ENCODE data around the gene L3MBTL4. TPM values are rescaled to one million over a fixed set of nuclear protein-coding genes. Genes with fewer than 3 reads are reported as not detected.

The L3MBTL4 gene
- total RNA-seq, 2 experiments from 2014 or later = 0.20 TPM; not detected in 1

DNA sequence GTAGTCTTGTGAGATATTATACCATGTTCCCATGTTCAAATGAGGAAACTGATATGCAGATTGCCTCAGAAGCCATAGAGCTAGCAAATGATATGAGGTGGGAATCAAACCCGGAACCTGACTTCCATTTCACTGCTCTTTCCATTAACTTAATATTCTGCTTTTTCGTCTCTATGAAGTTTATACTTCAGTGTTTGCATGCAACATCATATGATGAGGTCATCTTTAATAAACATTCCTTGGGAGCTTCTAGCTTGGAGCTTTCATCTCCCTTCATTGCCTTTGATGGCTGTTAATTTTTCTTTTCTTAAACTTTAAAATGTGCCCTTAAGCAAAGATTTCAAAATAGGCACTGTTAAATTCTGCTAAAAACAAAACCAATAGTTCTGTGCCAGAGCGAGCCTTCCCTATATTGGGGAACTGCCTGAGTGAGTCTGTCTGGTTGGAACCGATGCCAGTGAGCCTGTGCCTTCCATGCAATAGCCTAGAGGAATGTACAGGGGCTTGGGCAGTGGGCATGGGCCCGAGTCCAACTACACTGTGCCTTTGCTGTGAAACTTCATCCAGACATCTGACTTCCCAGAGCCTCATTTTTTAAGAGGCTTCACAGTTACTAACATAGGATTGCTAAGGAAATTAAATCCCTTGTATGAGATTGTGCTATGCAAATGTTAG is 428.3 kb downstream of the L3MBTL4 start:
- CTCF ChIA-PET = no interaction called here

DNA sequence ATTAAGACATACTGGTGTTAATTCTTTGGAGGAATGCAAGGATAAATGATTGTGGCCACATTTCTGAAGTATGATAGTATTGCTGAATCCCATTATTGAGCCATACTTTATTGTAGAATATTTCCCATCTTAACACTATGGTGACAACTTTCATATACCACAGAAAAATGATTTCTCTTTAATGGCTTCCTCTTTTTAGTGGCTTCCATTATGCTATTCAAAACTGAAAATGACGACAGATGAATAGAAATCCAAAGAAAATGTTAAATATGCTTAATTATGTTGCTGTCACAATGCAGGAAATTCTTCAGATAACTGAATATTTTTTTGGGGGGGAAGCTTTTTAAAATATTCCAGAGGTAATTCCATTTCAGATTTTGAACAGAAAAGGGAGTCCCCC is 430.5 kb downstream of the L3MBTL4 start:
- Mint-ChIP-seq H3K27ac (no peak overlapping the region), H3K9me3 (no peaks in the 10 kb centered on the region), H3K4me1 (no peaks in the 10 kb centered on the region), H3K4me3 (no peak overlapping the region), H3K27me3 (no peaks in the 10 kb centered on the region), H3K36me3 (ENCODE audit: low read depth) (no peaks in the 10 kb centered on the region)
- CTCF ChIA-PET = no interaction called here
- POLR2A ChIA-PET = no interaction called here
- DNase-seq = no peak

More for the DNA sequence above, 428.3 kb downstream of the L3MBTL4 start:
- H3K4me1 Mint-ChIP-seq = no peaks in the 10 kb centered on the region
- no peak overlapping the region for H3K4me3 Mint-ChIP-seq
- H3K27ac Mint-ChIP-seq = no peak overlapping the region
- no peaks in the 10 kb centered on the region for H3K36me3 Mint-ChIP-seq (ENCODE audit: low read depth)
- DNase-seq = no peak
- no peaks in the 10 kb centered on the region for H3K27me3 Mint-ChIP-seq
- peaks cover 4% of the 10 kb centered on the region for H3K9me3 Mint-ChIP-seq
- POLR2A ChIA-PET = no interaction called here

DNA sequence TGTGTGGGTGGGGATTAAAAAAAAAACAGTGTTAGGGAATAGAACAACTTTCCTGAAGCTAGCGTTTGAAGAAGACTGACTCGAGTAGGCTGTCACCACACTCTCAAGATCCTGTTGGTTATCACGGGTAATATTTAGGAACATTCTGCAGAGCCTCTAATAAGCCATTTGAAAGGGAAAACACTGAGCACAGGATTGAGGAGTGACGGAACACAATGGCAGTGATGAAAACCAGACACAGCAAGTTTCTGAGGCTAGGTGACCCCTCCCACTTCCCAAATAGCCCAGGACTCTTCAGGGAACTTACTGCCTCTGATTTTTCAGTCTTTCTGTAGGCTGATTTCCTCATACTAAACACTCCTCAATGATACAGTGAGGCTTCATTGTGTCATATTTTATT is 431.2 kb downstream of the L3MBTL4 start:
- no peaks in the 10 kb centered on the region for H3K36me3 Mint-ChIP-seq (ENCODE audit: low read depth)
- H3K4me3 Mint-ChIP-seq = no peak overlapping the region
- no peaks in the 10 kb centered on the region for H3K9me3 Mint-ChIP-seq
- H3K27me3 Mint-ChIP-seq = no peaks in the 10 kb centered on the region
- H3K27ac Mint-ChIP-seq = no peak overlapping the region
- H3K4me1 Mint-ChIP-seq = no peaks in the 10 kb centered on the region
- ChIA-PET POLR2A (no interaction called here), CTCF (no interaction called here)
- no peak for DNase-seq

DNA sequence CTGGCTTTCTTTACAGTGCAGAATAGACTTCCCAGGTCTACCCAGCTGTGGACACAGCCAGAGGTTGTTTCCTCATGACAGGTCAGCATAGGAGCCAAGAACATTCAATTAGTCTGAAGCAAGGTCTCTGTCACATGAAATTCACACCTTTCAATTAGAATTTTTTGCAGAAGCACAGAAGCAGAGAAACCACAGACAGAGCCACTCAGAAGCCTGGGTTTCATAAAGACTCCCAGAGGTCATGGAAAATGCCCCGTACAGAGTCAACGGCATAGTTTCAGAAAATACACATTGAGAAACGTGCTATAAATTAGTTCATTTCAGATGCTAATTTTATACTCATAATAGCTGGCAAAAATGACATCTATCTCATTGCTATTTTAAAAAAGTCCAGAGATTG is 432.4 kb downstream of the L3MBTL4 start:
- no peak overlapping the region for H3K4me3 Mint-ChIP-seq
- H3K9me3 Mint-ChIP-seq = no peaks in the 10 kb centered on the region
- ChIA-PET CTCF (no interaction called here), POLR2A (no interaction called here)
- no peak for DNase-seq
- H3K27me3 Mint-ChIP-seq = no peaks in the 10 kb centered on the region
- no peak overlapping the region for H3K27ac Mint-ChIP-seq
- no peaks in the 10 kb centered on the region for H3K36me3 Mint-ChIP-seq (ENCODE audit: low read depth)
- no peaks in the 10 kb centered on the region for H3K4me1 Mint-ChIP-seq

DNA sequence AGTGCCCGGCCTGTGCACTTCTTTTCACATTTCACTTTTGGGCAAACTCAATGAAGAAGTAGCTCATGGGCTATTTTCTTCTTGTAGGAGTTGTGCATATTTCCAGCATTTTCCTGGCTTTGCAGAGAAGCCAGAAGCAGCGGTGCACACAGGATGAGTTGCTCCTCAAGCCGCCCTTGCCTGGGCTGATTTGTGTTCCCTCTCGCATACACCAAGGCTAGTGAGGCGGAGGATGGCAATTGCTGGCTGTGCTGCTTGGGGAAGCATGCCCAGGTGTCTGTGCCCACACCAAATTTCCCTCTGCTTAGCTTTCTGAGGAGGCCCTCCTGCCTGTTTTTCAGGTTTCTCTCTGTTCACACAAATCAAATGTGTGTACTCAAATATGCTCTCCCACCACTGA is 434.0 kb downstream of the L3MBTL4 start:
- no peak for DNase-seq
- Mint-ChIP-seq H3K27ac (no peak overlapping the region), H3K36me3 (ENCODE audit: low read depth) (no peaks in the 10 kb centered on the region), H3K27me3 (no peaks in the 10 kb centered on the region), H3K4me1 (no peaks in the 10 kb centered on the region), H3K4me3 (no peak overlapping the region), H3K9me3 (no peaks in the 10 kb centered on the region)
- ChIA-PET CTCF (no interaction called here), POLR2A (no interaction called here)

DNA sequence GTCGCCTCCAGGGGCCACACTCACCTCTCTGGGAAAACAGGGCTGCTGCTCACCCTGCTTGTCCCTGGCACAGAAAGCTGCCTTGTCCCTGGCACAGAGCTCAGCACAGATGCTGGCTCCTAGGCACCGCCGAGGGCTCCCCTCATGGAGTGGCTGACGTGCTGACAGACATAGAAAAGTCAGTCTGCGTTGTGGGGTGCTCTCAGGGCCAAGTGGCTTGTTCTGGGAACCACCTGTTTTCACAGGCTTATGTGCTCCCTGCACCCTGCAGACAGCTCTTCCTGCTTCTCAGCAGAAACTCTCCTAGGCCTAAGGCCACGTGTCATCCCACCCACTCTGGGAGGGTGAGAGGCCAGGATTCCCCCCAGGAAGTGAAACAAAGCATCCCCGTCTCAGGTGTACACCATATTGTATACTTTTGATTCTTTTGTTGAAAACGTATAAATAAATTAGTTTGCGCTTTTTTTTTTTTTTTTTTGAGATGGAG is 434.7 kb downstream of the L3MBTL4 start:
- DNase-seq = no peak

DNA sequence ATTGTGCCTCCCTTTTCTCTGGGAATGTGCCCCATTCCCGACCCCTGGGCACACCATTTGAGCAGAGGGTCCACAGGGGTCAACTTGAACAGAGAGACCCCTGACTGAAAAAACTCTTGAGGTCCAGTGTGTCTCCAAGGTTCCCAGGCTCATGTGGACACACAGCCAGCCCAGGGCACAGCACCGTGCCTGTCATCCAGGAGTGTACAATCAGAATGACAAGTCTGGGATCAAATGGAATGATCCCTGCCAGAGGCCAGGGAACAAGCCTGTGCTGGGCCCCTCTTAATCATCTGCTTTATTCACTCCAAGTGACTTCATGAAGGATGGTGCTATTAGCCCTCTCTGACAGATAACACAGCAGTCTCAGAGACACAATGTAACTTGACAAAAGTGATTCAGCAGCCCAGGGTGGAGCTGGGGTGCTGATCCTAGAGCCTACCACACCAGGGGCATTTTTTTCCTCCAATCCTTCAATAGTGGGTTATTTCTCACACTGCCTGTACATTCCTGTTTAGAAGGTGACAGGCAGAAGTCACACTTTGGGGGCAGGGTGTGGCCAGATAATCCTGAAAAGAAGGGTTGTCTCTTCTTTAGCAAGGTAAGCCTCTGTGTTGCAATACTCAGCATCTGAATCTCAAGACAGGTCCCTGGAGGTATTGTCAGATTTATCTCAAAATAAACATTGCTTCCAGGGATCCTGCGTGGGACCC is 435.4 kb downstream of the L3MBTL4 start:
- Mint-ChIP-seq H3K36me3 (ENCODE audit: low read depth) (no peaks in the 10 kb centered on the region), H3K4me3 (no peak overlapping the region), H3K27ac (no peak overlapping the region), H3K27me3 (no peaks in the 10 kb centered on the region), H3K9me3 (no peaks in the 10 kb centered on the region), H3K4me1 (peaks cover 4% of the 10 kb centered on the region)
- ChIA-PET POLR2A (no interaction called here), CTCF (no interaction called here)
- no peak for DNase-seq

More for the DNA sequence above, 434.7 kb downstream of the L3MBTL4 start:
- ChIA-PET CTCF (no interaction called here), POLR2A (no interaction called here)
- Mint-ChIP-seq H3K36me3 (ENCODE audit: low read depth) (no peaks in the 10 kb centered on the region), H3K27me3 (no peaks in the 10 kb centered on the region), H3K4me1 (peaks cover 4% of the 10 kb centered on the region), H3K4me3 (no peak overlapping the region), H3K27ac (no peak overlapping the region), H3K9me3 (no peaks in the 10 kb centered on the region)

DNA sequence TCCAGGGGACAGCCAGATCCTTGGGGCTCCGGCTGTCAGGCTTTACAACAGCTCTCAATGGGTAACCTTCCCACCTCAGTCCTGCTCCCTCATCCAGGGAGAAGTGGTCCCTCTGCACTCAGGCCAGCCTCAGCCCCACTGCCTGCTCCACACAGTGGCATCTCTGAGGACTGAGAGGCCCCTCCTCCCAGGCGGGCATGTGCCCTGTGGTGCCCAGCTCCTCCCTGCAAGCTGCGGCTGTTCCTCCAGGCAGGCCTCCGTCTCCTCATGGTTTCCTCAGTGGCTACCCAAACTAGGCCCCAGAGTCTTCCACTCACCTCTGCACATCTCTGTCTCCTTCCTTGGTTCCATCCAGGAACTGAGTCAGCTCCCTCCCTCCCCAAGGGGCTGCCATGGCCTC is 437.7 kb downstream of the L3MBTL4 start:
- CTCF ChIA-PET = no interaction called here
- Mint-ChIP-seq H3K36me3 (ENCODE audit: low read depth) (no peaks in the 10 kb centered on the region), H3K4me3 (no peak overlapping the region), H3K4me1 (peaks cover 4% of the 10 kb centered on the region), H3K9me3 (no peaks in the 10 kb centered on the region), H3K27me3 (no peaks in the 10 kb centered on the region), H3K27ac (no peak overlapping the region)
- POLR2A ChIA-PET = no interaction called here
- DNase-seq = no peak

DNA sequence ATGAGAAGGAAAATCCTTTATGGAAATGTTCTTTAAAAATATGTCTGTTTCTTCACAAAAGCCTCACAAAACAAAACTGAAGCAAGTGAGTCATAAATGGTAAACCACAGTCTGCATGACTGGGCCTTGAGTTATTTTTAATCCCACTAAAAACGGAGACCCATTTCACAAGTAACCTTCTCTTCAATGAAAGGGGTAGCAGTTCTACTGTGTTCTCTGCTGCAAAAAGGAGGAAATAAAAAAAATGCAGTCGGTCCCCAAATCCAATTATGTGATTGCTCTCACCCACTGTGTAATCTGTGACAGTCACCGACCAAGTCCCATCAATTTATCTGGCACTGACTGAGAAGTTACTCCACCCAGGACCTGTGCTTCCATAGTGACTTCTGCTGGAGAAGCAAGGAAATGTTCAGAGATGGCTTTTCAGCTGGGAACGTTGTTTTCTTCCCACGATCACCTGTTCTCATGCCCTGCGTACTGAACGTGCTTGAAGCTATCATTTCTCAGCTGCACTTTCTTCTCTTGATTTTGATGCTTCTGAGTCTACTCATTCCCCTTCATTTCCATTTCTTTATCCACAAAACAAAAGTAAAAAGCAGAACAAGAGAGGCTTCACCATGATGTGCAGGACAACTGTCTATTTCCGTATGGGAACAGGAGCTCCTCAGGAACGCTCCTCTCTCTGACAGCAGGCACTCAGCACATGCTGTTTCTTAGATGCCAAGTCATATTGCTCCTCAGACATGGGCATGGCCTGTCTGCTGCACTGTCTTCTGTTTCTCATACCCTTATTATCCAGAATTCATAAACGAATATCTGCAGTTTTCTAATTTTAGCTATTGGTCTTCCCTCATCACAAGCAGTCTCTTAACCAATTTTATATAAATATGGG is 439.4 kb downstream of the L3MBTL4 start:
- ChIA-PET POLR2A (no interaction called here), CTCF (no interaction called here)

DNA sequence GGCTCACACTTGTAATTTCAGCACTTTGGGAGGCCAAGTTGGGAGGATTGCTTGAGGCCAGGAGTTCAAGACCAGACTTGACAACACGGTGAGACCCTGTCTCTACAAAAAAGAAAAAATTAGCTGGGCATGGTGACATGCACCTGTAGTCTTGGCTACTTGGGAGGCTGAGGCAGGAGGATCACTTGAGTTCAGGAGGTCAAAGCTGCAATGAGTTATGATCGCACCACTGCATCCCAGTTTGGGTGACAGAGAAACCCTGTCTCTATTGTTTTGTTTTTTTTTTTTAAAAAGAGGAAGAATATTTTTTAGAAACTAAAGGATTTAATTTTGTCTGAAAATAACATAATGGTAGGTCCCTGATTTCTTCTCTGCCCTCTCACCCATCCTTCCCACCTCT is 440.0 kb downstream of the L3MBTL4 start:
- ChIA-PET CTCF (no interaction called here), POLR2A (no interaction called here)
- Mint-ChIP-seq H3K9me3 (no peaks in the 10 kb centered on the region), H3K27me3 (no peaks in the 10 kb centered on the region), H3K36me3 (ENCODE audit: low read depth) (no peaks in the 10 kb centered on the region), H3K27ac (no peak overlapping the region), H3K4me3 (no peak overlapping the region), H3K4me1 (peaks cover 4% of the 10 kb centered on the region)
- DNase-seq = no peak

More for the DNA sequence above, 439.4 kb downstream of the L3MBTL4 start:
- H3K27ac Mint-ChIP-seq = no peak overlapping the region
- peaks cover 4% of the 10 kb centered on the region for H3K4me1 Mint-ChIP-seq
- no peak overlapping the region for H3K4me3 Mint-ChIP-seq
- no peaks in the 10 kb centered on the region for H3K36me3 Mint-ChIP-seq (ENCODE audit: low read depth)
- H3K9me3 Mint-ChIP-seq = no peaks in the 10 kb centered on the region
- no peaks in the 10 kb centered on the region for H3K27me3 Mint-ChIP-seq
- DNase-seq = no peak

DNA sequence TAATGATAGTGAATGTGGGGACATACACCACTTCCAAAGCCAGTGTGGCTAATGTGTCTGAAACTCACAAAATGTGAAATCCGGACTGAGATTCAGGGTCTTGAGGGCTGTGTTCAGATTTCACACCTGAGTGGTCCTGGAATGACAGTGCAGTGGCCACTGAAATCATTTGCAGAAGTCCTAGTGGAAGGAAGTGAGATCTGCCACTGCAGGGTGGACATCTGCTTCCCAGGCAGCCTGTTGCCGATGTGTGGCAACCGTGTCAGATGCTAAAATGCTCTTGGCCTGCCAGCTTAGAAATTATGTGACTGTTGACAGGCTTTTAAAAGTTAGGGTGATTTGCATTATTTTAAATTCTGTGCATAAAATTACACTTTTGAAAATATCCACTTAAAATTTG is 441.6 kb downstream of the L3MBTL4 start:
- H3K4me1 Mint-ChIP-seq = peaks cover 4% of the 10 kb centered on the region
- no peaks in the 10 kb centered on the region for H3K36me3 Mint-ChIP-seq (ENCODE audit: low read depth)

DNA sequence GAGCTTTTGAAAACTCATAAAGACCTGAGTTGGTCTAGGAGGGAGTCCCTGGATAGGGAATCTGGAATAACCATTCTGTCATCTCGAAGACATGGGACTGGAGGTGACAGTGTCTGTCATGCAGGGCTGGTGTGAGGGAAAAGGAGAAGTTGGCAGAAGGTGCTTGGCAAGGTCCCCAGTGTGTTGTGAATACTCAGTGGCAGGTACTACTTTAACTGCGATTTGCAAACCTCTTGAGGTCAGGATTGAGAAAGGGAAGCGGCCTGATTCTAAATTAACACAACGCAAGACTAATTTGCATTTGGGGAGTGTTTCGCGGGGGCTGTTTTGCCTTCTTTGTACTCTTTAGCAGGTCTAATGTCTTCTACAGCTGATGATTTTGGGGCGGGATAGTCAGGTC is 442.4 kb downstream of the L3MBTL4 start:
- ChIA-PET CTCF (no interaction called here), POLR2A (no interaction called here)
- H3K4me3 Mint-ChIP-seq = no peak overlapping the region
- H3K27ac Mint-ChIP-seq = no peak overlapping the region
- H3K36me3 Mint-ChIP-seq (ENCODE audit: low read depth) = no peaks in the 10 kb centered on the region
- no peaks in the 10 kb centered on the region for H3K9me3 Mint-ChIP-seq
- DNase-seq = no peak
- peaks cover 4% of the 10 kb centered on the region for H3K4me1 Mint-ChIP-seq
- no peaks in the 10 kb centered on the region for H3K27me3 Mint-ChIP-seq

More for the DNA sequence above, 441.6 kb downstream of the L3MBTL4 start:
- Mint-ChIP-seq H3K27ac (no peak overlapping the region), H3K9me3 (no peaks in the 10 kb centered on the region), H3K27me3 (no peaks in the 10 kb centered on the region), H3K4me3 (no peak overlapping the region)
- DNase-seq = no peak
- POLR2A ChIA-PET = no interaction called here
- CTCF ChIA-PET = no interaction called here

DNA sequence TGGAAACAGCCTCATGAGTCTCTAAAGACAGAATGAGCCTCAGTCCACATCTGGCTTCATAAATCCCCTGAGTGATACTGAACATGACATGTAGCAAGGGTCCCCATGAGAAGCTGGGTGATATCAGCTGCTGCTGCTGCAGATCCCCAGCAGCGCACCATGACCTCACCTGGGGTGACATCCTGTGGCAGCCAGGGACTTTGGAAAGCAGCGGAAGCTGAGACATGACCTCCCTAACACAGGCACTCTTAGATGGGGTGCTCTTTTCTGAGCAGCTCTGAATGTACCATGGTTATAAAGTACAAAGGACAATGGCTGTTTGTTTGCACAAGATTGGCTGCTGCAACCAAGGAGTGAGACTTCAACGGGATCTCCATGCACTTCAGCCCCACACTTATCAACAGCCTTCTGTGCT is 444.7 kb downstream of the L3MBTL4 start:
- ChIA-PET CTCF (no interaction called here), POLR2A (no interaction called here)
- H3K4me3 Mint-ChIP-seq = no peak overlapping the region
- H3K27ac Mint-ChIP-seq = no peak overlapping the region
- H3K36me3 Mint-ChIP-seq (ENCODE audit: low read depth) = no peaks in the 10 kb centered on the region
- DNase-seq = no peak
- no peaks in the 10 kb centered on the region for H3K9me3 Mint-ChIP-seq
- no peaks in the 10 kb centered on the region for H3K4me1 Mint-ChIP-seq
- H3K27me3 Mint-ChIP-seq = no peaks in the 10 kb centered on the region
